LNCaP clone FGC (cell line): ENCODE measurements around the gene MEGF11.

Experiments
- DNase-seq: peaks from one replicate; pipeline ENCODE4 v3.0.0-alpha.2; 2011; ENCODE audit warnings: low read depth
- H3K4me3 ChIP-seq: 2 replicates; pipeline ENCODE4 v1.5.1; 2011; ENCODE audit warnings: mild to moderate bottlenecking, low read depth, low read length, control low read depth
- TF ChIP-seq, protein P1 (sequence below): IDR thresholded peaks from 2 replicates; pipeline ENCODE4 v1.5.1; 2012; ENCODE audit warnings: mild to moderate bottlenecking; ENCODE audit not compliant: control insufficient read depth, insufficient read depth; ENCODE audit errors: extremely low read depth

MEGF11 gene

GRCh38 chr15:65929573-65929972 is 324.0 kb downstream of the MEGF11 start:
- TF ChIP-seq, protein P1, sequence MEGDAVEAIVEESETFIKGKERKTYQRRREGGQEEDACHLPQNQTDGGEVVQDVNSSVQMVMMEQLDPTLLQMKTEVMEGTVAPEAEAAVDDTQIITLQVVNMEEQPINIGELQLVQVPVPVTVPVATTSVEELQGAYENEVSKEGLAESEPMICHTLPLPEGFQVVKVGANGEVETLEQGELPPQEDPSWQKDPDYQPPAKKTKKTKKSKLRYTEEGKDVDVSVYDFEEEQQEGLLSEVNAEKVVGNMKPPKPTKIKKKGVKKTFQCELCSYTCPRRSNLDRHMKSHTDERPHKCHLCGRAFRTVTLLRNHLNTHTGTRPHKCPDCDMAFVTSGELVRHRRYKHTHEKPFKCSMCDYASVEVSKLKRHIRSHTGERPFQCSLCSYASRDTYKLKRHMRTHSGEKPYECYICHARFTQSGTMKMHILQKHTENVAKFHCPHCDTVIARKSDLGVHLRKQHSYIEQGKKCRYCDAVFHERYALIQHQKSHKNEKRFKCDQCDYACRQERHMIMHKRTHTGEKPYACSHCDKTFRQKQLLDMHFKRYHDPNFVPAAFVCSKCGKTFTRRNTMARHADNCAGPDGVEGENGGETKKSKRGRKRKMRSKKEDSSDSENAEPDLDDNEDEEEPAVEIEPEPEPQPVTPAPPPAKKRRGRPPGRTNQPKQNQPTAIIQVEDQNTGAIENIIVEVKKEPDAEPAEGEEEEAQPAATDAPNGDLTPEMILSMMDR = no peak
- no peak overlapping the region for H3K4me3 ChIP-seq
- DNase-seq = no peak

- DNase-seq = no peak
- TF ChIP-seq, protein P1 = no peak
- no peak overlapping the region for H3K4me3 ChIP-seq
These were observed 326.0 kb downstream of the MEGF11 start for GRCh38 chr15:65927545-65927944.

DNA sequence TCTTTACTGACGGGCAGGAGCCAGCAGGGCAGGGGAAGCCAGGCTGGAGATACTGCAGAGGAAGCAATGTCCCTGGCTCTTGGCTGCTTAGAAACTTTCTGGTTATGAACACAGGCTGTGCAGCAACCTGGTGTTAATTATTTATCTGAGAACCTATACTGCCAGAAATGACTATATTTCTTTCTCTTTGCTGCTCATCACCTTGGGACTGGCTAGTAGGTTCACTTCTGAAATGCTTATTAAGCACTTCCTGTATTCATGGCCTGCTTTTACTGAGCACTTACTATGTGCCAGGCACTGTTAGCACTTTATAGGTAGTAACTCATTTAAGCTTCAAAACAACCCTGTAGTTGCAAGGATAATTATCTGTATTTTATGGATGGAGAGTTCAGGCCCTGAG is 326.7 kb downstream of the MEGF11 start:
- H3K4me3 ChIP-seq = no peak overlapping the region
- DNase-seq = no peak
- TF ChIP-seq, protein P1 = no peak

- no peak overlapping the region for H3K4me3 ChIP-seq
- TF ChIP-seq, protein P1 = no peak
- no peak for DNase-seq
These were observed 327.1 kb downstream of the MEGF11 start for GRCh38 chr15:65926459-65926858.

DNA sequence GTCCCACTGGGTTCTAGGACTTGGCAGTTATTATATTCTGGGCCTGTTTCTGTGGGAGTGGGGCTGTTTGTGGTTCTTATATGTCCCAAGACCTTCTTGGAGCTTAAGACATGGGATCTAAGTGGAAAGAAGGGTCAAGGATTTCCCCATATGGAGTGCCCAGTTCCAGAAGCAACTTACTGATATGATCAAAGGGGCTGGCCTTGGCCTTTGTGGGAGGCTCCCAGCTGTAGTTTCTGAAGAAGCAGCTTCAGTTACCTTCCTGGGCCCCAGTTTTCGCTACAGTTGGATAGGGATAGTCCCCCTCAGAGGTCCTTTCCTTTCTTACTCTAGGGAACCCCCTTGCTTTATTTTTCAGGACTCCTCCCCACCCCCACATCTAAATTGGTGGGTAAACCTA is 328.2 kb downstream of the MEGF11 start:
- H3K4me3 ChIP-seq = no peak overlapping the region
- TF ChIP-seq, protein P1 = no peak
- DNase-seq = no peak

GRCh38 chr15:65924004-65924403 is 329.5 kb downstream of the MEGF11 start:
- TF ChIP-seq, protein P1 = no peak
- no peak overlapping the region for H3K4me3 ChIP-seq
- DNase-seq = no peak

DNA sequence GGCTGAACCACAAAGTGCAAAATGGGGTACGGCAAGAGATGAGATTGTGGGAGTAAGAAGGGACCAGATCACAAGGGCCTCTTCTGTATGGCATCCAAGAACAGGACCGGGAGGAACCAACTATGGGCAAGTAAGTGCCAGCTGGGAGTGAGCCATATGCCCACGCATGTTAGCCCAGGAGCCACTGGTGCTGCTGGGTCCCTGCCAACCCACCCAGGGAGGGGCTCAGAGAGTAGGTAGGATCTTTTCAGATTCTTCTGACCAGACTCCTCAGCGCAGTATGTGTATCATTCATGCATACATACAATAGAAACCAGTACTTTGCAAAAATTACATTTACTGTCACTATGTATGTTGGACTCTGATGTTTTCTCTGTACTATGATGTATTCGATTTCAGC is 330.3 kb downstream of the MEGF11 start:
- TF ChIP-seq, protein P1 = no peak
- DNase-seq = no peak
- no peak overlapping the region for H3K4me3 ChIP-seq
